Caco-2 (cell line): Measurements from ENCODE around the gene SARS2. TPM values are rescaled to one million over a fixed set of nuclear protein-coding genes. Genes with fewer than 3 reads are reported as not detected.

ENCODE experiments used
- Bru-seq: library from RNA; stranded (reverse); fragments of 400-500 nt; gene quantifications from one replicate; lab custom pipeline; 2021; lab: Mats Ljungman, UMichigan
- BruChase-seq, 2 experiments: library from RNA; stranded (reverse); fragments of 400-500 nt; gene quantifications; one replicate each; lab custom pipeline; 2021; lab: Mats Ljungman, UMichigan
- BruUV-seq: library from RNA; stranded (reverse); fragments of 400-500 nt; replicated peaks from 2 replicates; lab custom pipeline; 2021; lab: Mats Ljungman, UMichigan
- CTCF ChIA-PET: fragments of 300-600 bp; sonication (Branson Sonifier 250); formaldehyde crosslinking; loops from one replicate; lab custom pipeline; 2022; ENCODE audit warnings: antibody characterized with exemption; lab: Charles Lee
- POLR2A ChIA-PET: fragments of 300-600 bp; sonication (Branson Sonifier 250); formaldehyde crosslinking; loops from one replicate; lab custom pipeline; 2022; ENCODE audit warnings: antibody characterized with exemption; lab: Charles Lee
- DNase-seq, 2 experiments: peaks; one replicate each; pipeline versions ENCODE4 v3.0.0 to v3.0.0-alpha.2; 2020 to 2022
- H3K27me3 ChIP-seq: replicated peaks from 2 replicates; pipeline ENCODE4 v1.6.0; 2011; ENCODE audit warnings: low read length; ENCODE audit not compliant: control insufficient read depth, insufficient read depth
- H3K36me3 ChIP-seq: 2 replicates; pipeline ENCODE4 v1.5.1; 2011; ENCODE audit warnings: low read length; ENCODE audit not compliant: control insufficient read depth, insufficient read depth
- H3K4me1 ChIP-seq: fragments of 250-450 bp; sonication (Bioruptor Pico); 2 replicates; pipeline ENCODE4 v1.5.1; 2020; ENCODE audit warnings: mild to moderate bottlenecking
- H3K4me3 ChIP-seq: 2 replicates; pipeline ENCODE4 v1.5.1; 2011; ENCODE audit warnings: low read depth, mild to moderate bottlenecking, control low read depth, low read length
- H3K9me3 ChIP-seq: fragments of 250-450 bp; sonication (Bioruptor Pico); 2 replicates; pipeline ENCODE4 v1.5.1; 2020; ENCODE audit warnings: mild to moderate bottlenecking, moderate library complexity
- H3K27ac Mint-ChIP-seq: one replicate; pipeline ENCODE4 v1.8.0; 2022; ENCODE audit warnings: mixed read lengths; ENCODE audit not compliant: unreplicated experiment
- H3K27me3 Mint-ChIP-seq: one replicate; pipeline ENCODE4 v1.8.0; 2022; ENCODE audit warnings: mixed read lengths; ENCODE audit not compliant: insufficient read depth, unreplicated experiment
- H3K36me3 Mint-ChIP-seq: one replicate; pipeline ENCODE4 v1.8.0; 2022; ENCODE audit warnings: mild to moderate bottlenecking, mixed read lengths; ENCODE audit not compliant: insufficient read depth, unreplicated experiment
- H3K4me1 Mint-ChIP-seq: one replicate; pipeline ENCODE4 v1.8.0; 2022; ENCODE audit warnings: low read depth, mixed read lengths; ENCODE audit not compliant: unreplicated experiment
- H3K4me3 Mint-ChIP-seq: one replicate; pipeline ENCODE4 v1.8.0; 2022; ENCODE audit warnings: mild to moderate bottlenecking, moderate library complexity, mixed read lengths; ENCODE audit not compliant: unreplicated experiment
- H3K9me3 Mint-ChIP-seq: one replicate; pipeline ENCODE4 v1.8.0; 2022; ENCODE audit warnings: mixed read lengths; ENCODE audit not compliant: unreplicated experiment
- intact Hi-C: fragments of 100-400 bp; cut with micrococcal nuclease; formaldehyde crosslinking; loops from one replicate; pipeline ENCODE4 v1.10.0; 2022; ENCODE audit not compliant: unreplicated experiment
- long read RNA-seq: library from polyadenylated mRNA; stranded (forward); transcript quantifications from one replicate; pipeline ENCODE4 v2.0.0, GENCODE V29; 2022
- total RNA-seq: library from RNA; stranded (reverse); gene quantifications from 2 replicates; pipeline ENCODE4 v1.2.3, GENCODE V29; 2022
- TF ChIP-seq, protein P1 (sequence below), 2 experiments: fragments of 200-600 bp in 1 of 2; IDR thresholded peaks; 1 replicate in 1 of 2; 2 replicates in 1 of 2; pipeline versions ENCODE4 v1.5.1 to v1.8.0; 2011 to 2022; ENCODE audit warnings: antibody characterized with exemption in 1 of 2, control low read depth in 1 of 2, inconsistent platforms in 1 of 2, low read depth in 1 of 2, low read length in 1 of 2, mild to moderate bottlenecking in 1 of 2, moderate library complexity in 1 of 2; ENCODE audit not compliant: insufficient read depth in 1 of 2, severe bottlenecking in 1 of 2, unreplicated experiment in 1 of 2

Gene SARS2
- total RNA-seq (66.6 and 85.1 TPM in 2 replicates), Bru-seq, nascent RNA (percentile 91 among the genes with signal in this experiment), BruChase-seq, experiment 1, labeled RNA remaining after a 2-hour chase (percentile 95 among the genes with signal in this experiment), BruChase-seq, experiment 2, labeled RNA remaining after a 6-hour chase (percentile 95 among the genes with signal in this experiment)
- long read RNA-seq, transcript SARS2-201 (16 exons, 2,057 nt) = major isoform, 71 of 110 reads
- long read RNA-seq, partial matches to known transcripts = 4 of 110 reads
- long read RNA-seq, other reads (novel, unspliced or antisense) = 33 of 110 reads

DNA sequence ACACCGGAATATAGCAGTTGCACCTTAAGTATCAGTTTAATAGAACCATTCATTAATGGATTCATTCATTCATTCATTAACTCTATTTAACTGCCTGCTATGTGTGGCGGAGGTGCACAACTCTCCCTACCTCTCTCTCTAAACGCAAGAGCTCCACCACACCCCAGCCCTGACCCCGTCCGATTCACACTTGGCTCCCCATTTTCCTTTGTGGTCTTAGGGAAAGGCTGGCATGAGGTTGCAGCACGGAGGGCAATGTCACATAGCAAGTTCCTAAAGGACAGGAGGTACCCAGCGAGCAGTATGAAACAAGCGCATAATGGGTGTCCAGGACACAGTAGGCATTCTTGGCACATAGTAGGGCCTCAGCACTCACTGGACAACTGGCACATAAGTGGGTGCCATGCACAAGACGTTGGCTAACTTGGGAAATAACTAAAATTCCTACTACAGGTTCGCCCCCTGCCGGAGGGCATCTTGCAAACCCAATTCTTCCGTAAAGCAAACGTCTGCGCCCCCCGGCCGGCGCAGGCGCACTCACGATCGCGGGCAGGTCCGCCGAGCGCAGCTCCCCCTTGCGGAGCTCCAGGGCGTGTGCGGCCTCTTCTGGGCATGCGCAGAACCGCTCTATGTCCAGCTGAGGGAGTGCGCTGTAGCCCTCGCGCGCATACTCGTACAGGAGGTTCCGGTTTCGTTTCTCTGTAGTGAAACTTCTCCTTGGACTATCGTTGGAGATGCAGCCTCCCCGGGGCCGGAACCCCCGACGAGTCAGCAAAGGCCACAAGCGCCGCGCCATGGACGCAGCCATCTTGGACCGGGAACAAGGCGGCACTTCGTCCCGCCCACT is at the start of gene SARS2:
TSS of gene SARS2 (minus strand) at position 835 of the 847 bp plus-strand sequence. CDS start at position 808, 27 bp downstream.
- peak within 1 kb of the TSS; percentile 99 for H3K27ac Mint-ChIP-seq
- peaks cover 11% of the 10 kb centered on the region for H3K36me3 ChIP-seq
- intact Hi-C loops = loop anchor here (1.0 to 2.0 kb wide), 5 partner anchors 22 to 193 kb away; partner anchors contain the start of genes ECH1, NFKBIB and SIRT2
- no peaks in the 10 kb centered on the region for H3K4me1 Mint-ChIP-seq
- ChIA-PET CTCF (interaction anchor here (0.5 to 3.2 kb wide), 34 partner anchors 10 to 527 kb away, joined by 3 to 24 read pairs (median 5); partner anchors contain the start of genes ECH1, EIF3K, FAM98C and FBXO17), POLR2A (interaction anchor here (0.5 to 1.7 kb wide), 24 partner anchors 10 to 527 kb away, joined by 3 to 21 read pairs (median 5); partner anchors contain the start of genes ACTN4, ECH1, FAM98C and NFKBIB)
- DNase-seq = peak; percentile 95
- no peaks in the 10 kb centered on the region for H3K27me3 Mint-ChIP-seq
- H3K9me3 ChIP-seq = peaks cover 17% of the 10 kb centered on the region
- H3K36me3 Mint-ChIP-seq = peaks cover 74% of the 10 kb centered on the region
- BruUV-seq = no TSS peak
- peaks cover 10% of the 10 kb centered on the region for H3K9me3 Mint-ChIP-seq
- H3K4me1 ChIP-seq = 0 out of 2 replicates have a peak, but pooled peaks cover 5% of the 10 kb centered on the region
- peak within 1 kb of the TSS; percentile 77 for H3K4me3 Mint-ChIP-seq
- H3K27me3 ChIP-seq = no peaks in the 10 kb centered on the region
- H3K4me3 ChIP-seq = peak within 1 kb of the TSS; percentile 85
- TF ChIP-seq, protein P1, sequence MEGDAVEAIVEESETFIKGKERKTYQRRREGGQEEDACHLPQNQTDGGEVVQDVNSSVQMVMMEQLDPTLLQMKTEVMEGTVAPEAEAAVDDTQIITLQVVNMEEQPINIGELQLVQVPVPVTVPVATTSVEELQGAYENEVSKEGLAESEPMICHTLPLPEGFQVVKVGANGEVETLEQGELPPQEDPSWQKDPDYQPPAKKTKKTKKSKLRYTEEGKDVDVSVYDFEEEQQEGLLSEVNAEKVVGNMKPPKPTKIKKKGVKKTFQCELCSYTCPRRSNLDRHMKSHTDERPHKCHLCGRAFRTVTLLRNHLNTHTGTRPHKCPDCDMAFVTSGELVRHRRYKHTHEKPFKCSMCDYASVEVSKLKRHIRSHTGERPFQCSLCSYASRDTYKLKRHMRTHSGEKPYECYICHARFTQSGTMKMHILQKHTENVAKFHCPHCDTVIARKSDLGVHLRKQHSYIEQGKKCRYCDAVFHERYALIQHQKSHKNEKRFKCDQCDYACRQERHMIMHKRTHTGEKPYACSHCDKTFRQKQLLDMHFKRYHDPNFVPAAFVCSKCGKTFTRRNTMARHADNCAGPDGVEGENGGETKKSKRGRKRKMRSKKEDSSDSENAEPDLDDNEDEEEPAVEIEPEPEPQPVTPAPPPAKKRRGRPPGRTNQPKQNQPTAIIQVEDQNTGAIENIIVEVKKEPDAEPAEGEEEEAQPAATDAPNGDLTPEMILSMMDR (IDR thresholded peaks at IDR 0.05; ENCODE audit: insufficient read depth in 1 of 2, low read depth in 1 of 2, low read length in 1 of 2, severe bottlenecking in 1 of 2, unreplicated experiment in 1 of 2) = peak; percentile 98 to 99

DNA sequence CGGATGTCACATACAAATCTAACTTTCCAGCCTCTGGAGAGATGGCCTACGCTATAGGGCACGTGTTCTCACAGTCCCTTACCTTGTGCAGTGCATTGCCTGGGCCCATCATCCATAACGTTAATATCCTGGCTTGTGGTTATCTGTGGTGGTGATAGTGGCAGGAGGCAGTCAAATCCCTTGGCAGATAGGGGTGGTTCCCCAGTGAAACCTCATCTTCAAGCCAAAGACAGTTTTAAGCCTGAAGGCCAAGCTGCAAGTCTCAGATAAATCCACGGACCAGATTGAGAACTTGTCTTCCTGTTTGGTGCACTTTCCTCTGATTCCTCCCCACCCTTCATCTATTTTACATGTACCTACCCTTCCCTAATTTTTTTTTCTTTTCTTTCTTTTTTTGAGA is 49.2 kb upstream of the SARS2 start:
- Mint-ChIP-seq H3K27me3 (no peaks in the 10 kb centered on the region), H3K9me3 (peaks cover 11% of the 10 kb centered on the region)
- intact Hi-C loops = no loop called here

More for the DNA sequence above, 49.2 kb upstream of the SARS2 start:
- DNase-seq = no peak
- POLR2A ChIA-PET = no interaction called here
- TF ChIP-seq, protein P1 (IDR thresholded peaks at IDR 0.05; ENCODE audit: insufficient read depth in 1 of 2, low read depth in 1 of 2, low read length in 1 of 2, severe bottlenecking in 1 of 2, unreplicated experiment in 1 of 2) = no peak
- no peak overlapping the region for H3K27ac Mint-ChIP-seq
- H3K4me3 Mint-ChIP-seq = no peak overlapping the region
- Histone ChIP-seq H3K36me3 (no peaks in the 10 kb centered on the region), H3K27me3 (no peaks in the 10 kb centered on the region), H3K9me3 (peaks cover 13% of the 10 kb centered on the region), H3K4me3 (no peak overlapping the region), H3K4me1 (peaks cover 10% of the 10 kb centered on the region)
- peaks cover 20% of the 10 kb centered on the region for H3K36me3 Mint-ChIP-seq
- H3K4me1 Mint-ChIP-seq = no peaks in the 10 kb centered on the region
- no TSS peak for BruUV-seq
- CTCF ChIA-PET = no interaction called here
